GM12872 (cell line): ENCODE measurements around the gene KHSRP.

Source experiments
- CTCF ChIP-seq: IDR thresholded peaks from 3 replicates; pipeline ENCODE4 v1.5.1; 2011; ENCODE audit warnings: low read depth, mild to moderate bottlenecking, low read length, moderate library complexity; ENCODE audit not compliant: insufficient read depth

The KHSRP gene

GRCh38 chr19:6457958-6458694 is 33.5 kb upstream of the KHSRP start:
- TF ChIP-seq CTCF = no peak

- TF ChIP-seq CTCF = no peak
Measured at GRCh38 chr19:6455924-6456323, 31.3 kb upstream of the KHSRP start.

GRCh38 chr19:6453951-6454565 is 29.4 kb upstream of the KHSRP start:
- no peak for TF ChIP-seq CTCF

- no peak for TF ChIP-seq CTCF
Measured at GRCh38 chr19:6452899-6453298, 28.3 kb upstream of the KHSRP start.

GRCh38 chr19:6452223-6452614 is 27.6 kb upstream of the KHSRP start:
- no peak for TF ChIP-seq CTCF

- TF ChIP-seq CTCF = no peak
Measured at GRCh38 chr19:6451583-6452222, 27.1 kb upstream of the KHSRP start.

GRCh38 chr19:6450166-6450565 is 25.6 kb upstream of the KHSRP start:
- no peak for TF ChIP-seq CTCF
